AG04449 (cell line): Measurements from ENCODE around the gene MAPK8IP3.

Source experiments
- CTCF ChIA-PET: fragments of 350-600 bp; formaldehyde crosslinking; extraction: SDS; loops from one replicate; lab custom pipeline; 2021; ENCODE audit warnings: antibody characterized with exemption; lab: Yijun Ruan, JAX
- POLR2A ChIA-PET: fragments of 400-600, 350-600 bp; formaldehyde crosslinking; extraction: SDS; loops from one replicate; lab custom pipeline; 2020; ENCODE audit warnings: antibody characterized with exemption, inconsistent platforms; lab: Yijun Ruan, JAX
- DNase-seq: peaks from one replicate; pipeline ENCODE4 v3.0.0-alpha.2; 2010; ENCODE audit warnings: low read depth, low spot score
- H3K4me3 ChIP-seq: 2 replicates; pipeline ENCODE4 v1.5.1; 2011; ENCODE audit warnings: low read depth, mild to moderate bottlenecking, control low read depth, low read length
- TF ChIP-seq, protein P1 (sequence below): IDR thresholded peaks from one replicate; pipeline ENCODE4 v1.5.1; 2011; ENCODE audit warnings: mild to moderate bottlenecking, moderate library complexity, low read length, control low read depth, inconsistent platforms; ENCODE audit not compliant: insufficient read depth; ENCODE audit errors: missing control alignments

The MAPK8IP3 gene

GRCh38 chr16:1674751-1675664, 31.0 kb upstream of the MAPK8IP3 start:
- TF ChIP-seq, protein P1, sequence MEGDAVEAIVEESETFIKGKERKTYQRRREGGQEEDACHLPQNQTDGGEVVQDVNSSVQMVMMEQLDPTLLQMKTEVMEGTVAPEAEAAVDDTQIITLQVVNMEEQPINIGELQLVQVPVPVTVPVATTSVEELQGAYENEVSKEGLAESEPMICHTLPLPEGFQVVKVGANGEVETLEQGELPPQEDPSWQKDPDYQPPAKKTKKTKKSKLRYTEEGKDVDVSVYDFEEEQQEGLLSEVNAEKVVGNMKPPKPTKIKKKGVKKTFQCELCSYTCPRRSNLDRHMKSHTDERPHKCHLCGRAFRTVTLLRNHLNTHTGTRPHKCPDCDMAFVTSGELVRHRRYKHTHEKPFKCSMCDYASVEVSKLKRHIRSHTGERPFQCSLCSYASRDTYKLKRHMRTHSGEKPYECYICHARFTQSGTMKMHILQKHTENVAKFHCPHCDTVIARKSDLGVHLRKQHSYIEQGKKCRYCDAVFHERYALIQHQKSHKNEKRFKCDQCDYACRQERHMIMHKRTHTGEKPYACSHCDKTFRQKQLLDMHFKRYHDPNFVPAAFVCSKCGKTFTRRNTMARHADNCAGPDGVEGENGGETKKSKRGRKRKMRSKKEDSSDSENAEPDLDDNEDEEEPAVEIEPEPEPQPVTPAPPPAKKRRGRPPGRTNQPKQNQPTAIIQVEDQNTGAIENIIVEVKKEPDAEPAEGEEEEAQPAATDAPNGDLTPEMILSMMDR: no peak
- ChIA-PET CTCF (interaction anchor here (0.9 to 1.8 kb wide), 4 partner anchors 10 to 90 kb away, joined by 3 to 4 read pairs (median 4); partner anchors contain the start of gene MAPK8IP3), POLR2A (interaction anchor here (0.6 to 1.7 kb wide), 2 partner anchors 31 to 63 kb away, joined by 3 to 6 read pairs; partner anchors contain the start of genes IFT140 and MAPK8IP3)
- DNase-seq: no peak
- H3K4me3 ChIP-seq: no peak overlapping the region

GRCh38 chr16:1676661-1677060, 29.3 kb upstream of the MAPK8IP3 start:
- ChIA-PET CTCF (interaction anchor here (0.6 to 1.5 kb wide), 5 partner anchors 14 to 92 kb away, joined by 3 to 5 read pairs (median 3); partner anchors contain the start of gene MAPK8IP3), POLR2A (no interaction called here)
- no peak overlapping the region for H3K4me3 ChIP-seq
- TF ChIP-seq, protein P1: no peak
- DNase-seq: no peak

GRCh38 chr16:1677339-1677738, 28.7 kb upstream of the MAPK8IP3 start:
- POLR2A ChIA-PET: interaction anchor here (0.7 to 1.5 kb wide), 4 partner anchors 13 to 68 kb away, joined by 3 to 4 read pairs (median 4); partner anchors contain the start of gene MAPK8IP3
- TF ChIP-seq, protein P1: no peak

DNA sequence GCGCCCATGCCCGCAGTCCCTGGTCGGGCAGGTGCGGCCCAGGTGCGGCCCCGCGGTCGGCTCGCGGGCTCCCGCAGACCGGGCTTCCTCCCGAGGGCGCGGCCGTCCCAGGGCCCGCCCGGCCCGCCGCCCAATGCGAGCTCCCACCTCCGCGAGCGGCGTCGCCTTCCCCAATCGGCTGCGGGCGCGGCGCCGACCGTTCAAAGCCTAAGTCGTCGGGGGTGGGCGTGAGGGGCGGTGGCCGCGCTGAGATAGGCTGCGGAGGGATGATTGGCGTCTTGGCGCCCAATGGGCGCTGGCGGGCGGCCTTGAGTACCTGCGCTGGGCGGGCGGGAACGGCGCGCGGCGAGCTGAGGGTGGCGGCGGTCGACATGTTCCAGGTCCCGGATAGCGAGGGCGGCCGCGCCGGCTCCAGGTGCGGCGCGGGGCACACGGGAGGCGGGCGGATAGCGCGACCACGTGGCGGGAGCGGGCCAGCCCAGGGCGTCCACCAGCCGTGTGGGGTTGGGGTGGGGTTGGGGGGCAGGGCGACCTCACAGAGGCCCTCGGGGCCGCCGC, 28.0 kb upstream of the MAPK8IP3 start, which contains the start of gene JPT2:
TSS of gene JPT2 (plus strand) at position 338 of the 558 bp plus-strand sequence. CDS start at position 372, 34 bp downstream.
- DNase-seq: peak; percentile 54
- ChIA-PET POLR2A (interaction anchor here (0.6 to 1.5 kb wide), 6 partner anchors 14 to 75 kb away, joined by 3 to 4 read pairs (median 3); partner anchors contain the start of gene MAPK8IP3), CTCF (interaction anchor here (1.0 to 5.4 kb wide), 5 partner anchors 12 to 87 kb away, joined by 3 to 39 read pairs (median 5); partner anchors contain the start of gene MAPK8IP3)
- TF ChIP-seq, protein P1: no peak
- H3K4me3 ChIP-seq: peak within 1 kb of the TSS; percentile 77

More at GRCh38 chr16:1677339-1677738, 28.7 kb upstream of the MAPK8IP3 start:
- DNase-seq: no peak
- CTCF ChIA-PET: interaction anchor here (1.0 to 5.4 kb wide), 4 partner anchors 13 to 29 kb away, joined by 3 to 39 read pairs (median 5); partner anchors contain the start of gene MAPK8IP3
- no peak overlapping the region for H3K4me3 ChIP-seq

DNA sequence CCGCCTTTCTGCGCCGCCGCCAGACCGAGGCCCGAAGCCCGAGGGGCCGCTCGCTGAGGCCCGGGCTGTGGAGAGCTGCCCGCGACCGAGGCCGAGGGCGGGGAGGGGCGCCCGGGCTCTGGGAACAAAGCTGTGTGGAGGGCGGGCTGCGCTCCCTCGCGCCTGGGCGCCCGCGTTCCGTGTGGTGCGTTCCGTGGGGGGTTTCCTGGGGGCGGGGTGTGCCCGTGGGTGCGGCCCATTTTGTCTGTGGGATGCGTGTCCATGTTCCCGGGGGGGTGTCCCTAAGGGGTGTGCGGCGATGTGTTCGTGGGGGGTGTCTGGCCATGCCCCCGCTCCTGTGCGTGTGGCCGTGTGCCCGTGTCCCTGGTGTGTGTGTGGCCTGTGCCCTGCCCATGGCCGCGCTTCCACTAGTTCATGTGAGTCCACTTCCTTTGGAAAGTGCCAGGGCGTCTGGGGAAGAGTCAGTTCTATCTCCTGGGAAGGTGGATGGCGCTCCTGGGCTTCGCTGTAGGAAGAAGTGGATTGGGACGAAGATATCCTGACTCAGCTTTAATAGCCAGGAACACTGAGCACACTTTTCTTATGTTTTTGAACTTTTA, 27.4 kb upstream of the MAPK8IP3 start:
- DNase-seq: no peak
- TF ChIP-seq, protein P1: no peak
- ChIA-PET POLR2A (interaction anchor here (0.6 to 1.5 kb wide), 3 partner anchors 27 to 76 kb away, joined by 3 to 4 read pairs (median 3); partner anchors contain the start of gene MAPK8IP3), CTCF (interaction anchor here (1.1 to 5.4 kb wide), 4 partner anchors 12 to 87 kb away, joined by 3 to 39 read pairs (median 4); partner anchors contain the start of gene MAPK8IP3)
- peak overlapping the region; percentile 77 for H3K4me3 ChIP-seq
